WTC11 (cell line): ENCODE results near the gene SGPP1. TPM values are rescaled to one million over a fixed set of nuclear protein-coding genes. Genes with fewer than 3 reads are reported as not detected.

ENCODE experiments used
- EMX1 ChIP-seq: fragments of 250-450 bp; sonication (Bioruptor Pico); IDR thresholded peaks from 2 replicates; pipeline ENCODE4 v1.8.0; 2021; ENCODE audit warnings: mild to moderate bottlenecking
- ESRRA ChIP-seq: sonication (generic); formaldehyde crosslinking; IDR thresholded peaks from 2 replicates; pipeline ENCODE4 v1.8.1; 2022; ENCODE audit warnings: mild to moderate bottlenecking, missing genetic modification reagents, borderline replicate concordance
- FOXJ3 ChIP-seq: sonication (generic); formaldehyde crosslinking; IDR thresholded peaks from 2 replicates; pipeline ENCODE4 v1.9.0; 2021; ENCODE audit warnings: missing genetic modification reagents, mild to moderate bottlenecking, borderline replicate concordance
- GABPB1 ChIP-seq: sonication (generic); formaldehyde crosslinking; IDR thresholded peaks from 2 replicates; pipeline ENCODE4 v1.8.1; 2023; ENCODE audit warnings: mild to moderate bottlenecking, missing genetic modification reagents
- GRHL2 ChIP-seq: fragments of 250-450 bp; sonication (Bioruptor Pico); IDR thresholded peaks from 2 replicates; pipeline ENCODE4 v1.8.0; 2022; ENCODE audit warnings: mild to moderate bottlenecking, moderate library complexity; ENCODE audit not compliant: insufficient replicate concordance, severe bottlenecking
- GTF2I ChIP-seq: fragments of 250-450 bp; sonication (Bioruptor Pico); conservative IDR thresholded peaks from 2 replicates; pipeline ENCODE4 v1.4.0; 2021; ENCODE audit warnings: mild to moderate bottlenecking
- JAZF1 ChIP-seq: fragments of 250-450 bp; sonication (Bioruptor Pico); IDR thresholded peaks from 2 replicates; pipeline ENCODE4 v1.9.0; 2021; ENCODE audit warnings: moderate library complexity, mild to moderate bottlenecking, inconsistent platforms
- NR1H2 ChIP-seq: sonication (generic); formaldehyde crosslinking; IDR thresholded peaks from 2 replicates; pipeline ENCODE4 v1.9.0; 2021; ENCODE audit warnings: mild to moderate bottlenecking, moderate library complexity, missing genetic modification reagents
- NR2C2 ChIP-seq: sonication (generic); formaldehyde crosslinking; IDR thresholded peaks from 2 replicates; pipeline ENCODE4 v1.8.0; 2022; ENCODE audit warnings: mild to moderate bottlenecking, missing genetic modification reagents
- PRRX2 ChIP-seq: fragments of 250-450 bp; sonication (Bioruptor Pico); IDR thresholded peaks from 2 replicates; pipeline ENCODE4 v1.8.0; 2021; ENCODE audit warnings: mild to moderate bottlenecking
- RORB ChIP-seq: fragments of 250-450 bp; sonication (Bioruptor Pico); IDR thresholded peaks from 2 replicates; pipeline ENCODE4 v1.9.0; 2021; ENCODE audit warnings: mild to moderate bottlenecking
- SMAD4 ChIP-seq: sonication (generic); formaldehyde crosslinking; IDR thresholded peaks from 2 replicates; pipeline ENCODE4 v1.8.0; 2022; ENCODE audit warnings: mild to moderate bottlenecking, missing genetic modification reagents
- SP1 ChIP-seq: sonication (generic); formaldehyde crosslinking; conservative IDR thresholded peaks from 2 replicates; pipeline ENCODE4 v1.8.1; 2022; ENCODE audit warnings: missing genetic modification reagents
- TCF7 ChIP-seq: sonication (generic); formaldehyde crosslinking; IDR thresholded peaks from 2 replicates; pipeline ENCODE4 v1.8.0; 2022; ENCODE audit warnings: mild to moderate bottlenecking, low read depth, missing genetic modification reagents, moderate library complexity
- TP53 ChIP-seq: sonication (generic); formaldehyde crosslinking; IDR thresholded peaks from 2 replicates; pipeline ENCODE4 v1.8.1; 2023; ENCODE audit warnings: mild to moderate bottlenecking, missing genetic modification reagents
- ZBTB21 ChIP-seq: sonication (generic); formaldehyde crosslinking; IDR thresholded peaks from 2 replicates; pipeline ENCODE4 v1.8.1; 2023; ENCODE audit warnings: mild to moderate bottlenecking, missing genetic modification reagents, borderline replicate concordance
- ZNF396 ChIP-seq: fragments of 250-450 bp; sonication (Bioruptor Pico); IDR thresholded peaks from 2 replicates; pipeline ENCODE4 v1.8.0; 2021; ENCODE audit warnings: mild to moderate bottlenecking, moderate library complexity, borderline replicate concordance
- ZNF416 ChIP-seq: fragments of 250-450 bp; sonication (Bioruptor Pico); IDR thresholded peaks from 2 replicates; pipeline ENCODE4 v1.9.0; 2021; ENCODE audit warnings: mild to moderate bottlenecking, inconsistent platforms
- ZNF671 ChIP-seq: fragments of 250-450 bp; sonication (Bioruptor Pico); IDR thresholded peaks from 2 replicates; pipeline ENCODE4 v1.8.0; 2021; ENCODE audit warnings: mild to moderate bottlenecking
- total RNA-seq: library from RNA; stranded (reverse); gene quantifications from 3 replicates; pipeline ENCODE4 v1.2.3, GENCODE V29; 2021
- TF ChIP-seq, protein P1 (sequence below): sonication (generic); formaldehyde crosslinking; IDR thresholded peaks from 2 replicates; pipeline ENCODE4 v1.8.0; 2023; ENCODE audit warnings: mild to moderate bottlenecking, missing genetic modification reagents
- TF ChIP-seq, protein P2 (sequence below): fragments of 250-450 bp; sonication (Bioruptor Pico); IDR thresholded peaks from 2 replicates; pipeline ENCODE4 v1.8.0; 2021; ENCODE audit warnings: mild to moderate bottlenecking
- TF ChIP-seq, protein P3 (sequence below): sonication (generic); formaldehyde crosslinking; IDR thresholded peaks from 2 replicates; pipeline ENCODE4 v1.8.1; 2023; ENCODE audit warnings: mild to moderate bottlenecking, missing genetic modification reagents, moderate library complexity
- TF ChIP-seq, protein P4 (sequence below): sonication (generic); formaldehyde crosslinking; IDR thresholded peaks from 2 replicates; pipeline ENCODE4 v1.8.0; 2022; ENCODE audit warnings: missing genetic modification reagents
- TF ChIP-seq, protein P5 (sequence below): sonication (generic); formaldehyde crosslinking; IDR thresholded peaks from 2 replicates; pipeline ENCODE4 v1.8.1; 2023; ENCODE audit warnings: mild to moderate bottlenecking, missing genetic modification reagents
- TF ChIP-seq, protein P6 (sequence below): fragments of 250-450 bp; sonication (Bioruptor Pico); IDR thresholded peaks from 2 replicates; pipeline ENCODE4 v2.1.2; 2022; ENCODE audit warnings: mild to moderate bottlenecking, moderate library complexity
- TF ChIP-seq, protein P7 (sequence below): sonication (generic); formaldehyde crosslinking; IDR thresholded peaks from 2 replicates; pipeline ENCODE4 v1.8.1; 2023; ENCODE audit warnings: mild to moderate bottlenecking, missing genetic modification reagents, moderate library complexity
- TF ChIP-seq, protein P8 (sequence below): sonication (generic); formaldehyde crosslinking; IDR thresholded peaks from 2 replicates; pipeline ENCODE4 v1.8.0; 2022; ENCODE audit warnings: mild to moderate bottlenecking, missing genetic modification reagents

SGPP1 gene
- total RNA-seq, 1 experiment from 2014 or later, result 8.5 TPM

DNA sequence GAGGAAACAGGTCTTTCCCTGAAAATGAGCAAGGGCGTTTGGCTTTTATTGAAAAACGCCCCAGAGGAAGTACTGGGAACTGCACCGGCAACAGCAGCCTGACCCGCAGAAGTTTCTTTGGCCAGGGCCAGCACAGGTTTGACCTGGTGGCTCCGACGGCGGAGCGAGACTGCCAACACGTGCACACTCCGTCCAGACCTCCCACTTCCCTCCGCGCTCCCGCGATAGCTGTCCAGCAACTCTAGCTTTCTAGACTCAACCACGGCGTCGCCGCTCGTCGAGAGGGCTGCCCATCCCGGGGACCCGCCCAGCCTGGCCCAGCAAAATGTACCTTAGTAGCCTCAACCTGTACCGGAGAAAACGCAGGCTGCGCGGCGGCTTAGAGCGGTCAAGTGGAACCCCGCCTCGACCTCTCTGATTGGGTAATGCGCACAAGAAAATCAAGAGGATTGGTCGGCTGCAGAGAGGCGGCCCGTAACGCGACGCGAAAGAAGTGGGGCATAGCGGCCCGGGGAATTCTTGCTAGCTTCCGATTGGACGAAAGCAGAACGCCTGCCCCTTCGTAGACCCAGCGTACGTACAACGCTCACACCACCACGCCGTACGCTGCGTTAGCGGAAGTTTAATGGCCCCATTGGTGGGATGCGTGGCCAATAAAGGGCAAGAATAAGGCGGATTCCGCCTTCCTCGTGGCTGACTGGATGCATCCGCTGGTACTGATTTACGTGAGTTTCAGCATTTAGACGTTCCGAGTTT lies 86.2 kb downstream of the SGPP1 start, which contains the start of gene WDR89 (continued):
- TF ChIP-seq, protein P1, sequence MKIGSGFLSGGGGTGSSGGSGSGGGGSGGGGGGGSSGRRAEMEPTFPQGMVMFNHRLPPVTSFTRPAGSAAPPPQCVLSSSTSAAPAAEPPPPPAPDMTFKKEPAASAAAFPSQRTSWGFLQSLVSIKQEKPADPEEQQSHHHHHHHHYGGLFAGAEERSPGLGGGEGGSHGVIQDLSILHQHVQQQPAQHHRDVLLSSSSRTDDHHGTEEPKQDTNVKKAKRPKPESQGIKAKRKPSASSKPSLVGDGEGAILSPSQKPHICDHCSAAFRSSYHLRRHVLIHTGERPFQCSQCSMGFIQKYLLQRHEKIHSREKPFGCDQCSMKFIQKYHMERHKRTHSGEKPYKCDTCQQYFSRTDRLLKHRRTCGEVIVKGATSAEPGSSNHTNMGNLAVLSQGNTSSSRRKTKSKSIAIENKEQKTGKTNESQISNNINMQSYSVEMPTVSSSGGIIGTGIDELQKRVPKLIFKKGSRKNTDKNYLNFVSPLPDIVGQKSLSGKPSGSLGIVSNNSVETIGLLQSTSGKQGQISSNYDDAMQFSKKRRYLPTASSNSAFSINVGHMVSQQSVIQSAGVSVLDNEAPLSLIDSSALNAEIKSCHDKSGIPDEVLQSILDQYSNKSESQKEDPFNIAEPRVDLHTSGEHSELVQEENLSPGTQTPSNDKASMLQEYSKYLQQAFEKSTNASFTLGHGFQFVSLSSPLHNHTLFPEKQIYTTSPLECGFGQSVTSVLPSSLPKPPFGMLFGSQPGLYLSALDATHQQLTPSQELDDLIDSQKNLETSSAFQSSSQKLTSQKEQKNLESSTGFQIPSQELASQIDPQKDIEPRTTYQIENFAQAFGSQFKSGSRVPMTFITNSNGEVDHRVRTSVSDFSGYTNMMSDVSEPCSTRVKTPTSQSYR (CRISPR knock-in tag), result 0 out of 2 replicates have a peak, but pooled peaks have one; percentile 29
- TF ChIP-seq, protein P2, sequence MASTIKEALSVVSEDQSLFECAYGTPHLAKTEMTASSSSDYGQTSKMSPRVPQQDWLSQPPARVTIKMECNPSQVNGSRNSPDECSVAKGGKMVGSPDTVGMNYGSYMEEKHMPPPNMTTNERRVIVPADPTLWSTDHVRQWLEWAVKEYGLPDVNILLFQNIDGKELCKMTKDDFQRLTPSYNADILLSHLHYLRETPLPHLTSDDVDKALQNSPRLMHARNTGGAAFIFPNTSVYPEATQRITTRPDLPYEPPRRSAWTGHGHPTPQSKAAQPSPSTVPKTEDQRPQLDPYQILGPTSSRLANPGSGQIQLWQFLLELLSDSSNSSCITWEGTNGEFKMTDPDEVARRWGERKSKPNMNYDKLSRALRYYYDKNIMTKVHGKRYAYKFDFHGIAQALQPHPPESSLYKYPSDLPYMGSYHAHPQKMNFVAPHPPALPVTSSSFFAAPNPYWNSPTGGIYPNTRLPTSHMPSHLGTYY (CRISPR knock-in tag), result no peak; the same call in 1 of the 2 replicates
- no peak for TF ChIP-seq GTF2I (CRISPR knock-in tag)
- TF ChIP-seq NR1H2 (CRISPR knock-in tag), result no peak
- no peak for TF ChIP-seq EMX1 (CRISPR knock-in tag)
- TF ChIP-seq TP53 (CRISPR knock-in tag), result no peak
- no peak for TF ChIP-seq ZBTB21
- no peak for TF ChIP-seq FOXJ3 (CRISPR knock-in tag)
- TF ChIP-seq, protein P3, sequence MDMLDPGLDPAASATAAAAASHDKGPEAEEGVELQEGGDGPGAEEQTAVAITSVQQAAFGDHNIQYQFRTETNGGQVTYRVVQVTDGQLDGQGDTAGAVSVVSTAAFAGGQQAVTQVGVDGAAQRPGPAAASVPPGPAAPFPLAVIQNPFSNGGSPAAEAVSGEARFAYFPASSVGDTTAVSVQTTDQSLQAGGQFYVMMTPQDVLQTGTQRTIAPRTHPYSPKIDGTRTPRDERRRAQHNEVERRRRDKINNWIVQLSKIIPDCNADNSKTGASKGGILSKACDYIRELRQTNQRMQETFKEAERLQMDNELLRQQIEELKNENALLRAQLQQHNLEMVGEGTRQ (CRISPR knock-in tag), result peak; percentile 42; the same call in 1 of the 2 replicates
- TF ChIP-seq NR2C2 (CRISPR knock-in tag), result peak; percentile 60; the same call in 1 of the 2 replicates
- TF ChIP-seq TCF7 (CRISPR knock-in tag), result 0 out of 2 replicates have a peak, but pooled peaks have one; percentile 30
- TF ChIP-seq SMAD4 (CRISPR knock-in tag), result no peak
- TF ChIP-seq ESRRA, result no peak
- no peak for TF ChIP-seq PRRX2
- peak; percentile 76 for TF ChIP-seq GABPB1 (CRISPR knock-in tag)
- no peak for TF ChIP-seq ZNF396 (CRISPR knock-in tag)
- TF ChIP-seq SP1 (CRISPR knock-in tag), result peak; percentile 46; the same call in 1 of the 2 replicates
- TF ChIP-seq, protein P4, sequence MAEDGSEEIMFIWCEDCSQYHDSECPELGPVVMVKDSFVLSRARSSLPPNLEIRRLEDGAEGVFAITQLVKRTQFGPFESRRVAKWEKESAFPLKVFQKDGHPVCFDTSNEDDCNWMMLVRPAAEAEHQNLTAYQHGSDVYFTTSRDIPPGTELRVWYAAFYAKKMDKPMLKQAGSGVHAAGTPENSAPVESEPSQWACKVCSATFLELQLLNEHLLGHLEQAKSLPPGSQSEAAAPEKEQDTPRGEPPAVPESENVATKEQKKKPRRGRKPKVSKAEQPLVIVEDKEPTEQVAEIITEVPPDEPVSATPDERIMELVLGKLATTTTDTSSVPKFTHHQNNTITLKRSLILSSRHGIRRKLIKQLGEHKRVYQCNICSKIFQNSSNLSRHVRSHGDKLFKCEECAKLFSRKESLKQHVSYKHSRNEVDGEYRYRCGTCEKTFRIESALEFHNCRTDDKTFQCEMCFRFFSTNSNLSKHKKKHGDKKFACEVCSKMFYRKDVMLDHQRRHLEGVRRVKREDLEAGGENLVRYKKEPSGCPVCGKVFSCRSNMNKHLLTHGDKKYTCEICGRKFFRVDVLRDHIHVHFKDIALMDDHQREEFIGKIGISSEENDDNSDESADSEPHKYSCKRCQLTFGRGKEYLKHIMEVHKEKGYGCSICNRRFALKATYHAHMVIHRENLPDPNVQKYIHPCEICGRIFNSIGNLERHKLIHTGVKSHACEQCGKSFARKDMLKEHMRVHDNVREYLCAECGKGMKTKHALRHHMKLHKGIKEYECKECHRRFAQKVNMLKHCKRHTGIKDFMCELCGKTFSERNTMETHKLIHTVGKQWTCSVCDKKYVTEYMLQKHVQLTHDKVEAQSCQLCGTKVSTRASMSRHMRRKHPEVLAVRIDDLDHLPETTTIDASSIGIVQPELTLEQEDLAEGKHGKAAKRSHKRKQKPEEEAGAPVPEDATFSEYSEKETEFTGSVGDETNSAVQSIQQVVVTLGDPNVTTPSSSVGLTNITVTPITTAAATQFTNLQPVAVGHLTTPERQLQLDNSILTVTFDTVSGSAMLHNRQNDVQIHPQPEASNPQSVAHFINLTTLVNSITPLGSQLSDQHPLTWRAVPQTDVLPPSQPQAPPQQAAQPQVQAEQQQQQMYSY (CRISPR knock-in tag), result no peak
- no peak for TF ChIP-seq GRHL2 (CRISPR knock-in tag)
- TF ChIP-seq ZNF671, result no peak
- no peak for TF ChIP-seq JAZF1 (CRISPR knock-in tag)
- TF ChIP-seq, protein P5, sequence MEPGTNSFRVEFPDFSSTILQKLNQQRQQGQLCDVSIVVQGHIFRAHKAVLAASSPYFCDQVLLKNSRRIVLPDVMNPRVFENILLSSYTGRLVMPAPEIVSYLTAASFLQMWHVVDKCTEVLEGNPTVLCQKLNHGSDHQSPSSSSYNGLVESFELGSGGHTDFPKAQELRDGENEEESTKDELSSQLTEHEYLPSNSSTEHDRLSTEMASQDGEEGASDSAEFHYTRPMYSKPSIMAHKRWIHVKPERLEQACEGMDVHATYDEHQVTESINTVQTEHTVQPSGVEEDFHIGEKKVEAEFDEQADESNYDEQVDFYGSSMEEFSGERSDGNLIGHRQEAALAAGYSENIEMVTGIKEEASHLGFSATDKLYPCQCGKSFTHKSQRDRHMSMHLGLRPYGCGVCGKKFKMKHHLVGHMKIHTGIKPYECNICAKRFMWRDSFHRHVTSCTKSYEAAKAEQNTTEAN (CRISPR knock-in tag), result peak; percentile 85; the same call in 1 of the 2 replicates
- TF ChIP-seq RORB (CRISPR knock-in tag), result no peak
- TF ChIP-seq, protein P6, sequence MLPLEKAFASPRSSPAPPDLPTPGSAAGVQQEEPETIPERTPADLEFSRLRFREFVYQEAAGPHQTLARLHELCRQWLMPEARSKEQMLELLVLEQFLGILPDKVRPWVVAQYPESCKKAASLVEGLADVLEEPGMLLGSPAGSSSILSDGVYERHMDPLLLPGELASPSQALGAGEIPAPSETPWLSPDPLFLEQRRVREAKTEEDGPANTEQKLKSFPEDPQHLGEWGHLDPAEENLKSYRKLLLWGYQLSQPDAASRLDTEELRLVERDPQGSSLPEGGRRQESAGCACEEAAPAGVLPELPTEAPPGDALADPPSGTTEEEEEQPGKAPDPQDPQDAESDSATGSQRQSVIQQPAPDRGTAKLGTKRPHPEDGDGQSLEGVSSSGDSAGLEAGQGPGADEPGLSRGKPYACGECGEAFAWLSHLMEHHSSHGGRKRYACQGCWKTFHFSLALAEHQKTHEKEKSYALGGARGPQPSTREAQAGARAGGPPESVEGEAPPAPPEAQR (CRISPR knock-in tag), result no peak
- TF ChIP-seq, protein P7, sequence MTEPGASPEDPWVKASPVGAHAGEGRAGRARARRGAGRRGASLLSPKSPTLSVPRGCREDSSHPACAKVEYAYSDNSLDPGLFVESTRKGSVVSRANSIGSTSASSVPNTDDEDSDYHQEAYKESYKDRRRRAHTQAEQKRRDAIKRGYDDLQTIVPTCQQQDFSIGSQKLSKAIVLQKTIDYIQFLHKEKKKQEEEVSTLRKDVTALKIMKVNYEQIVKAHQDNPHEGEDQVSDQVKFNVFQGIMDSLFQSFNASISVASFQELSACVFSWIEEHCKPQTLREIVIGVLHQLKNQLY (CRISPR knock-in tag), result no peak
- TF ChIP-seq ZNF416, result peak; percentile 84
- TF ChIP-seq, protein P8, sequence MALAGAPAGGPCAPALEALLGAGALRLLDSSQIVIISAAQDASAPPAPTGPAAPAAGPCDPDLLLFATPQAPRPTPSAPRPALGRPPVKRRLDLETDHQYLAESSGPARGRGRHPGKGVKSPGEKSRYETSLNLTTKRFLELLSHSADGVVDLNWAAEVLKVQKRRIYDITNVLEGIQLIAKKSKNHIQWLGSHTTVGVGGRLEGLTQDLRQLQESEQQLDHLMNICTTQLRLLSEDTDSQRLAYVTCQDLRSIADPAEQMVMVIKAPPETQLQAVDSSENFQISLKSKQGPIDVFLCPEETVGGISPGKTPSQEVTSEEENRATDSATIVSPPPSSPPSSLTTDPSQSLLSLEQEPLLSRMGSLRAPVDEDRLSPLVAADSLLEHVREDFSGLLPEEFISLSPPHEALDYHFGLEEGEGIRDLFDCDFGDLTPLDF, result 0 out of 2 replicates have a peak, but pooled peaks have one; percentile 65
